DND-41 (cell line): ENCODE data around the gene EGFL7.
"Not testable (repeated sequence)": the region's sequence is repeated elsewhere in the genome, so short reads cannot be mapped to it uniquely, and the experiment has no call there.

Experiments
- ATAC-seq: fragments of 200-7000 bp; cut with Tn5 transposase; 3 replicates; pipeline ENCODE4 v1.9.1; 2021; ENCODE audit warnings: low read depth; ENCODE audit not compliant: insufficient read depth
- DNase-seq: peaks from one replicate; pipeline ENCODE4 v3.0.0-alpha.2; 2020
- H2AFZ ChIP-seq: 2 replicates; pipeline ENCODE4 v1.6.0; 2012; ENCODE audit warnings: low read depth, low read length
- H3K27ac ChIP-seq: 2 replicates; pipeline ENCODE4 v1.5.1; 2012; ENCODE audit warnings: low read length, inconsistent platforms
- H3K27me3 ChIP-seq: fragments of 200-600 bp; sonication (generic); 2 replicates; pipeline ENCODE4 v1.6.0; 2012; ENCODE audit warnings: low read length, mild to moderate bottlenecking, inconsistent platforms; ENCODE audit not compliant: insufficient read depth, poor library complexity
- H3K36me3 ChIP-seq: 2 replicates; pipeline ENCODE4 v1.5.1; 2012; ENCODE audit warnings: low read length, inconsistent platforms; ENCODE audit not compliant: insufficient read depth
- H3K4me1 ChIP-seq: 2 replicates; pipeline ENCODE4 v1.5.1; 2012; ENCODE audit warnings: mild to moderate bottlenecking, low read length; ENCODE audit not compliant: insufficient read depth
- H3K4me2 ChIP-seq: 2 replicates; pipeline ENCODE4 v1.6.0; 2012; ENCODE audit warnings: mild to moderate bottlenecking, moderate library complexity, low read length, inconsistent platforms; ENCODE audit not compliant: insufficient read depth
- H3K4me3 ChIP-seq, 2 experiments: fragments of 200-600 bp in 1 of 2; shearing (Covaris generic) in 1 of 2; 2 replicates each; pipeline ENCODE4 v1.5.1; 2012 to 2016; ENCODE audit warnings: inconsistent platforms in 2 of 2, low read length in 2 of 2, mild to moderate bottlenecking in 2 of 2, low read depth in 1 of 2, moderate library complexity in 1 of 2
- H3K79me2 ChIP-seq: 2 replicates; pipeline ENCODE4 v1.6.0; 2012; ENCODE audit warnings: low read length, inconsistent platforms; ENCODE audit not compliant: insufficient read depth
- H3K9ac ChIP-seq: 2 replicates; pipeline ENCODE4 v1.6.0; 2012; ENCODE audit warnings: low read depth, mild to moderate bottlenecking, inconsistent platforms, low read length, moderate library complexity
- H3K9me3 ChIP-seq: 2 replicates; pipeline ENCODE4 v1.5.1; 2012; ENCODE audit warnings: low read length, moderate library complexity, mild to moderate bottlenecking, inconsistent platforms; ENCODE audit not compliant: insufficient read depth, severe bottlenecking
- H4K20me1 ChIP-seq: 2 replicates; pipeline ENCODE4 v1.6.0; 2012; ENCODE audit warnings: low read length; ENCODE audit not compliant: insufficient read depth
- CTCF ChIP-seq: IDR thresholded peaks from 2 replicates; pipeline ENCODE4 v1.5.1; 2012; ENCODE audit warnings: borderline replicate concordance, low read length, moderate library complexity, mild to moderate bottlenecking; ENCODE audit not compliant: poor library complexity, severe bottlenecking; ENCODE audit errors: extremely low read depth
- EZH2 ChIP-seq: IDR thresholded peaks from 3 replicates; pipeline ENCODE4 v1.6.1; 2012; ENCODE audit warnings: borderline replicate concordance, low read depth, mild to moderate bottlenecking, moderate library complexity, low read length, inconsistent platforms; ENCODE audit not compliant: severe bottlenecking

Gene EGFL7

GRCh38 chr9:136709454-136710109 is 46.9 kb downstream of the EGFL7 start:
- Histone ChIP-seq H2AFZ (no peak overlapping the region), H3K4me2 (no peak overlapping the region), H3K27ac (no peak overlapping the region), H3K79me2 (no peaks in the 10 kb centered on the region), H3K4me3 (no peak overlapping the region), H4K20me1 (no peaks in the 10 kb centered on the region), H3K4me1 (no peaks in the 10 kb centered on the region), H3K9me3 (no peaks in the 10 kb centered on the region), H3K9ac (no peak overlapping the region), H3K36me3 (no peaks in the 10 kb centered on the region), H3K27me3 (peaks cover 6% of the 10 kb centered on the region)
- DNase-seq (no peak), ATAC-seq (no peak)
- TF ChIP-seq CTCF, result no peak
- TF ChIP-seq EZH2, result no peak

- no peak overlapping the region for H2AFZ ChIP-seq
- no peak overlapping the region for H3K4me3 ChIP-seq
- no peak for TF ChIP-seq EZH2
- no peak for TF ChIP-seq CTCF
- no peak overlapping the region for H3K4me2 ChIP-seq
- H3K79me2 ChIP-seq, result no peaks in the 10 kb centered on the region
- H4K20me1 ChIP-seq, result no peaks in the 10 kb centered on the region
- DNase-seq (no peak), ATAC-seq (no peak)
- H3K27me3 ChIP-seq, result peaks cover 6% of the 10 kb centered on the region
- H3K9me3 ChIP-seq, result no peaks in the 10 kb centered on the region
- no peaks in the 10 kb centered on the region for H3K36me3 ChIP-seq
- no peaks in the 10 kb centered on the region for H3K4me1 ChIP-seq
- no peak overlapping the region for H3K9ac ChIP-seq
- H3K27ac ChIP-seq, result no peak overlapping the region
Observed at GRCh38 chr9:136710543-136710942, 47.8 kb downstream of the EGFL7 start.

- not testable (repeated sequence) for H3K4me2 ChIP-seq, H3K36me3 ChIP-seq, H2AFZ ChIP-seq, ATAC-seq, H3K4me1 ChIP-seq, H3K27ac ChIP-seq, DNase-seq, H3K9ac ChIP-seq, H3K27me3 ChIP-seq, H3K79me2 ChIP-seq, H3K4me3 ChIP-seq, H4K20me1 ChIP-seq, H3K9me3 ChIP-seq
Observed at GRCh38 chr9:136711219-136711648, 48.5 kb downstream of the EGFL7 start.

- Histone ChIP-seq H3K36me3 (no peaks in the 10 kb centered on the region), H2AFZ (no peak within 1 kb of the TSS), H3K9me3 (no peaks in the 10 kb centered on the region), H4K20me1 (no peaks in the 10 kb centered on the region), H3K9ac (no peak within 1 kb of the TSS), H3K27ac (no peak within 1 kb of the TSS), H3K4me2 (no peak within 1 kb of the TSS), H3K4me3 (no peak within 1 kb of the TSS), H3K4me1 (no peaks in the 10 kb centered on the region), H3K79me2 (no peaks in the 10 kb centered on the region), H3K27me3 (peaks cover 6% of the 10 kb centered on the region)
- TF ChIP-seq EZH2 (peak; percentile 39), CTCF (no peak)
- DNase-seq (no peak), ATAC-seq (no peak)
Observed at GRCh38 chr9:136711751-136712689, 49.3 kb downstream of the EGFL7 start, which contains the start of gene DIPK1B. DIPK1B (plus strand) TSS chr9:136712572; CDS start chr9:136712666, 94 bp downstream.
